NCI-H1105 treated with DMSO at 0.1 percent for 48 hours (cell line): ENCODE results near the gene MED12L.
"Not testable (repeated sequence)": the region's sequence is repeated elsewhere in the genome, so short reads cannot be mapped to it uniquely, and the experiment has no call there.

Experiments used
- DNase-seq: peaks from one replicate; lab custom pipeline; 2025; lab: John Stamatoyannopoulos, UW

Gene MED12L

GRCh38 chr3:151242006-151242405 is 156.5 kb downstream of the MED12L start:
- DNase-seq: not testable (repeated sequence)

DNA sequence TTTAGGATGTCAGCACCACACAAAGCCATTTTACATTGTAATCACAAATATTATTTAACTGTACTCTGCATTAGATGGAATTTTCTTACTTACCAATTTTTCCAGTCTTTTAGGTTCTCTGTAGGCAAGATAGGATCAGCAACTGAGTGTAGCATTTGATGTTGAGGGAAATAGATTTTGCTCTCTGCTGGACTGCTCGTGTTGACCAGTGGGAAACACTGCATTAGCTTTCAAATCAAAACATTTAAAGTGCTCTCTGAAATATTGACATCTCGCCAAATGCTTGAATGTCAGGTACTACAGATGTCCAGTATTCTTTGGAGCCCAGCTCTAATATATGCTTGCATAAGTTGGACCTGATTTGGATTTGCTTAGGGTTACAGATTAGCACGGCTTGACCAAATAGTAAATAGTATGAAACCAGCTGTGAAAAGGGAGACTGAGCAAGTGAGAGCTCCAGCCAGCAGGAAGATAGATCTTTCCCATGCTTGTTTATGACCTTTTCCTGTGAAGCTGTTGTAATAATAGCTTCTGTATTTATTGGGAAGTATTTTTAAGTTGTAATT is 163.4 kb downstream of the MED12L start:
- no peak for DNase-seq

DNA sequence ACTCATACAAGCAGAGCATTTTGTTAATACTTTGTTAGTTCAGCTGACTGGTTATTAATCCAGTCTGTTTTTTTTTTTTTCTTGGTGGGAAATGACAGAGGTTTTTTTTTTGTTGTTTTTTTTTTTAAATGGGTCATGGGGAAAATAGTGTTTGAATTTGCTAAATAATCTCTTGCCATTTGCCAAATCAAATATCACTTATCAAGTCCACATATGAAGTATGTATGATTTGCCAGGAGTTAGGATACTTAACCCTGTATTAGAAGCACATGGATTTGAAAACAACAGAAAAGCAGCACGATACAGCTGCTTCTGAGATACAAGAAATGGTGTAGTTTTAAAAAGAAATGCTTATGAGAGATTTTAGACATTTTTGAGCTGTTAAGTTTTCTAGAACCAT is 171.3 kb downstream of the MED12L start:
- no peak for DNase-seq

- DNase-seq: no peak
Observed at GRCh38 chr3:151259664-151260063, 174.2 kb downstream of the MED12L start.

GRCh38 chr3:151262871-151263525 is 177.5 kb downstream of the MED12L start:
- DNase-seq: no peak

DNA sequence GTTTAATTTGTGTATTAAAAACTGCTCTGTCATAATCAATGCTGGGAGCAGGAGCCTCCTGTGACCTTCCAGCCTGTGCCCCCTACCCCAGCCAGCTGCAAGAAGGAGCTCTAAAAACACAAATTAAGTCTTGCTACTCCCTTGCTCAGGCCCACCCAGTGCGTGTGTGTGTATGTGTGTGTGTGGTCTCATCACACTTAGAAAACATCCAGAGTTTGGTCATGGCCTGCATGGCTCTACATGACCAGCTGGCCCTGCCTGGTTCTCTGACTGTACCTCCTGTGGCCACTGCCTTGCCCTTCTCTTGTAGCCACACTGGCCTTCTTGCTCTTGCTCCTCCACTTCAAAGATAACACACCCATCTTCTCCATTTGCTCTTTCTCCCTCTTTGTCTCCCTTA is 179.1 kb downstream of the MED12L start:
- DNase-seq: no peak

DNA sequence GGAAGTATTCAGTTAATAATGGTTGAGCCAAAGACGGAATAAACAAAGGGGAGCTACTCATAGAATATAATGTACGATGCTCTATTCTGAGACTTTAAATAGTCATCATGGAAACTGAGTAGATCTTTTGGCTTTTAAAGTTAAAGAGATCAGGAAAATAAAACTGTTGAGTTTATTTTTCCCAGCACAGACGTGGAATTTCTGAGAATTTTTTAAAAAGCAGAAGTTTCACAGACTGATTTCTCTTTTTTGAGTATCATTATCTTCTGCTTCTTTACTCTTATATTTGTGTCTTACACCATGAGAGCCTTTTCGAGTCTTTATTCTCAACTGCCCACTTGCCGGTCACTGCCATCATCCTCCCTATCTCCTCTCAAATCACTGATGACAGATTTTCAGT is 179.7 kb downstream of the MED12L start:
- no peak for DNase-seq

GRCh38 chr3:151265866-151266265 is 180.4 kb downstream of the MED12L start:
- DNase-seq: peak; percentile 7

- no peak for DNase-seq
Observed at GRCh38 chr3:151267066-151267465, 181.6 kb downstream of the MED12L start.

GRCh38 chr3:151268267-151269235 is 183.1 kb downstream of the MED12L start:
- no peak for DNase-seq

GRCh38 chr3:151269631-151270030 is 184.2 kb downstream of the MED12L start:
- no peak for DNase-seq

GRCh38 chr3:151275091-151275490 is 189.6 kb downstream of the MED12L start:
- DNase-seq: no peak

DNA sequence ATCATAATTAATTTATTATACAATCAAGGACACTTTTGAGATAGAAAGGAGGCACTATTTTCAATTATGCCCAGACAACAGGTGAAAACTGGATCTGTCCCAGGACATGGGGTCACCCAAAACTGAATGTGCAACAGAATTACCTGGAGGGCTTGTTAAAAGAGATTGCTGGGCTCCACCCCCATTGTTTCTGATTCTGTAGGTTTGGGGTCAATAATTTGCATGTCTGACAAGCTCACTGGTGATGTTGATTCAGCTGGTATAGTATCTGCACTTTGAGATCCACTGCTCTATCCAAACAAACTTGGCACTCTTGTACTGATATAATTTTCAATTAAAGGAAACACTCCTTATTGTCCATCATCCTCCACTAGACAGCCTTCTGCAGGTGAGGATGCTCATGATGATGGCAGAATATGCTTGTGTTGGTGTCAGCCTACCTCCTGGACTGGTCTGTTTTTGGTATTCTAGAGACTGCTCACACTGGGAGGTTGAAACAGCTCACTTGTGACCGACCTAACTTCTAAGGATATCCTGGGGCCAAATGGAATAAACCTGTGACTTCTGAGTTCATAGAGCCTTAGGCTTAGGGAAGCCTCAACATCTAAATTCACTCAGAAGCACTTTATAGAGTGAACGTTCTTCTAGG is 190.7 kb downstream of the MED12L start:
- no peak for DNase-seq

DNA sequence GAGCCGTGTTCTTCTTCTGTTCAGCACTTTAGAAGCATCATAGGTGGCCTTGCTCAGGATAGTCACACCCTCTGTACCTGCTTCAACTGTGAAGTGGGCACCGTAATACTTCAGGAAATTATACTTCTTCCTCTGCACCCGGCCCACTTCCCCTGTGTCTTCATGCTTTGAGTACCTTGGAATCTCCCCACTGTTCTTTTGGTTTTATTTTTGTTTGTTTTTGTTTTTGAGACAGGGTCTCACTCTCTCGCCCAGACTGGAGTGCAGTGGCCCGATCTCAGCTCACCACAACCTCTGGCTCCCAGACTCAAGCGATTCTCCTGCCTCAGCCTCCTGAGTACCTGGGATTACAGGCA is 191.2 kb downstream of the MED12L start:
- DNase-seq: no peak

GRCh38 chr3:151278230-151278629 is 192.8 kb downstream of the MED12L start, which contains the start of gene P2RY14:
TSS of gene P2RY14 (minus strand) at chr3:151278542. CDS start at chr3:151214316, 64,226 bp downstream.
- DNase-seq: no peak

DNA sequence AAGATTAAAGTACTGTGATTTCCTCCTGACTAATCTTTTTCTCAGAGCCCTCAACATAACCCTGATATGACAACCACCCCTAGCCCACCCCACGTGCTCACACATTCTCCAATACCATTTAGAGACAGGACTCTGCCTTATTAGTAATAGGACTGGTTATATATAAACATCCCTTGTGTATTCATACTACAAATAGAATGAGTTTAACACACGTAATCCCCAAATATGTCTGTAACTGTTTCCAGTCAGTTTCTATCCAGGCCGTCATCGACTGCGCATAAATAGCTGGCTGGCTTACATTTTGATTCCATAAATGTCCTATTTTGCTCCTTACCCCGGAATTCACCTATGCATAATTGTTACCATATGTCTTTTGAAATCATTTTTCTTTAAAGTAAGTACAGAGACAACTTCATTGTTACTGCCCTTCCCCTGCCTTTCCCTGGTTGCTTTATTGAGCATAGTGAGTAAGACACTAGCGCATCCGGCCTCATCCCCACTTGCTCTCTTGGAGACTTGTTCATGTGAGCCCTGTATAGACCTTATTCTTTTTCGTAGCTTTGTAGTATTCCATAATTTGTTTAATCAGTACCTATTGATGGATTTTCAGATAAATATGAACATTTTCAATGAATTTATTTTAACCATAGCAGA is 196.3 kb downstream of the MED12L start:
- DNase-seq: no peak

- DNase-seq: peak; percentile 80
Observed at GRCh38 chr3:151282921-151283320, 197.5 kb downstream of the MED12L start.

DNA sequence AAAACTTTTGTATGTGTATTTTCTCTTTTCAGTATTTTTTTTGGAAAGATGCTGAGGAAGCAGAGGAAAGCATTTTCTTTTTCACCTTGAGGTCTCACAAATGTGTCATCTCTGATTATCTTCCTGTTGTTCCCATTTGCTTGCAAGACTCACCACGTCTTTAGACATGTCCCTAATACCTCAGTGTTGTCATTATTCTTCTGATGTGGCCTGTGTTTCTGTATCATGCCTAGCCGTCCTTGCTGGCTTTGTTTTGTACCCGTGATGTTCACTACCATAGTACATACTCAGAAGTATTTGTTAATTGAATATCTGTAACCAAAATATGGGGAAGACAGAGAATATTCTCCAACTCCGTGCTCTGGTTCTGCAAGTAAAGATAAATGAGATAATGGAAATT is 197.9 kb downstream of the MED12L start:
- DNase-seq: no peak

- DNase-seq: no peak
Observed at GRCh38 chr3:151283907-151284461, 198.5 kb downstream of the MED12L start.

- DNase-seq: no peak
Observed at GRCh38 chr3:151285940-151286339, 200.5 kb downstream of the MED12L start.

DNA sequence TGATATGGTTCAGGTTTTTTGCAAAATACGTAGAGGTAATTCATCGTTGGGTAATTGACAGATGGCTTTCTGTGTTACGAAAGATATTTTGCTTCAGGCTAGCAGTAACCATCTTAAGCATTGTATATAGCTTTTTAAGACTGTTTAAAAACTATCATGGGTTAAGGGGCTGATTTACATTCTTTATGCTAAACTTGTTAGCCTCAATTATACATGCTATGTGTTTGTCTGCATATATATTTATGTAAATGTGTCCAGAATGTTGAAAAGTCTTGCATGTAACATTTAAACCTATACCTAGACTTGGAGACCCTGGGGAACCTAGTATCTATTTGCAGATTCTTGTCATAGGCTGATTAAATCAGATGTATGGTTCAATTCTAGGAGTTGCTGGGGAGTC is 204.0 kb downstream of the MED12L start:
- DNase-seq: no peak

GRCh38 chr3:151290673-151291072 is 205.2 kb downstream of the MED12L start:
- DNase-seq: no peak
